HG03066 (cell line): Measurements from ENCODE around the gene SCUBE1.

Experiments
- ATAC-seq: cut with Tn5 transposase; IDR thresholded peaks from one replicate; pipeline ENCODE4 v1.9.1; 2021; ENCODE audit warnings: low read depth; ENCODE audit not compliant: unreplicated experiment

Gene SCUBE1

DNA sequence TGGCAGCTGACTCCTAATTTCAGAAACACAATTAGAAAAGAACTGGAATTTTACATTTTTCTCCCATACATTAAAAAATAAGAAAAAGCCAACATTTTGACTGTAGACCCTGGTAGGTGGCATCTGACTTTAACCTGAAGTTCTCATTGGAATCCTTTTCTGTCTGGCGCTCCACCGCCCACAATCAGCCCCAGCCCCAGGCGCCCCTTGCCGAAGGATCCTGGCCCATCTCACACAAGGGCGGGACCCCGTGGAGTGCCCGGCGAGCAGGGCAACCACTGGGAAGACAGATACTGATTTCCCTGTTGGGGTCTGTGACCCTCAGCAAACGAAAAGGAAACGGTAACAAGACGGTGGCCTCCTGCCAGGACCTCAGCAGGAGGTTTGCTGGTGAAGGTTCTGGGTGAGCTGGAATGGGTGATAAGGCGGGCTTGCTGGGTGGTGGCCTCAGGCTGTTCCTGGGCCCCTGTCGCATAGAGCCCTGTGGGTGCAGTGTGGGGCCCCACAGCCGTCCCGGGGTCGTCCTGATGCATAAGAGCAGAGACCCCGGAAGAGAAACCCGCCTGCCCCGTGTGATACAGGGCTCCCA lies 176.1 kb downstream of the SCUBE1 start:
- no peak for ATAC-seq

DNA sequence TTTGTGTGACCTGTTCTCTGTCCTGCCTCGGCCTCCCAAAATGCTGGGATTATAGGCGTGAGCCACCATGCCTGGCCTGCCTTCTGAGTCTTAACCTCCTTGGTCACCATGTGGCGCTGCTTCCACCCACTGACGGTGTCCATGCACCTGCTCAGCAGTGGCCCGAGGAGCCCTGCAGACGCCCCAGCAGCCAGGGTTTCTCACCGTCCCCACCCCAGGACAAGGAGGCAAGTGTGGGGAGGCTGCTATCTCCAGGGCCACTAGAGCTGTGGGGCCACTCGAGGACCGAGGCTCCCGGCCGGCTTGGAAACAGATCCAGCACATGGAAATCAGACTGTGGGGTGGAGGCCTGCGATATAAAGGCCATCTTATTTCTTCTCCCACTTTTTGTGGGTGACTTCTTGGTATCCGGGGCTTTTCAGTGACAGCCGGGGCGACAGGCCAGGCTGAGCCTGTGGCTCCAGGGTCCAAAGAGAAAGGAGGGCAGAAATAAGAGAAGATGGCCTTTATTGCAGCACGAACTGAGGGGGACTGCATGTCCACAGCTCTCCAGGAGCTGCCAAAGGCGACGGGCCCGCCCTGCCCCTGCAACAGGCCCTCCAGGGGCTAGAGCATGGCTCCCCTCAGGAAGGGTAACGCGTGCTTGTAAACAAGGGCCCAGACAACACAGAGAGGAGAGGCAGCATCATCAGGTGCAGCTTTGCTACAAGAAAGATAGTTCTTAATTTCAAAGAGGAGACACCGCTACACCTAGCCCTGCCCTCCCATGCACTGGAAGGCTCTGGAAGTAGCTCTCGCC lies 176.8 kb downstream of the SCUBE1 start:
- ATAC-seq, result no peak

DNA sequence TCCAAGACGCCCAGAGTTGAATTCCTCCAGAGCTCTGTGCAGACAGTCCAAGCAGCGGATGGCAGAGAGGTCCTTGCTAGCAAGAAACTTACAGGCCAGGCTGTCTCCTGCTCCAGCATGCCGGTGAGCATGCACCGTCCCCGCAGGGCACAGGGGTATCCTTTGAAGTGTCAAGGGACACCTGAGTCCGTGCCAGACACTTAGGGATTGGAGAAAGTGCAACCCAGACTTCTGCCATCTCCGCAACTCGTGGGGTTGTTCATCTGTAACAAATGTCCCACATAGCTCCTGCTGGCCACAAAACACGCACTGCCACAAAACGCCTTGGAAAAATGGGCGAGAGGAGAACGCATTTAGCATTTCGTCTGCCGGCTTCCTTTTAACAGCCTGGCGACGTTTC lies 178.5 kb downstream of the SCUBE1 start:
- no peak for ATAC-seq

DNA sequence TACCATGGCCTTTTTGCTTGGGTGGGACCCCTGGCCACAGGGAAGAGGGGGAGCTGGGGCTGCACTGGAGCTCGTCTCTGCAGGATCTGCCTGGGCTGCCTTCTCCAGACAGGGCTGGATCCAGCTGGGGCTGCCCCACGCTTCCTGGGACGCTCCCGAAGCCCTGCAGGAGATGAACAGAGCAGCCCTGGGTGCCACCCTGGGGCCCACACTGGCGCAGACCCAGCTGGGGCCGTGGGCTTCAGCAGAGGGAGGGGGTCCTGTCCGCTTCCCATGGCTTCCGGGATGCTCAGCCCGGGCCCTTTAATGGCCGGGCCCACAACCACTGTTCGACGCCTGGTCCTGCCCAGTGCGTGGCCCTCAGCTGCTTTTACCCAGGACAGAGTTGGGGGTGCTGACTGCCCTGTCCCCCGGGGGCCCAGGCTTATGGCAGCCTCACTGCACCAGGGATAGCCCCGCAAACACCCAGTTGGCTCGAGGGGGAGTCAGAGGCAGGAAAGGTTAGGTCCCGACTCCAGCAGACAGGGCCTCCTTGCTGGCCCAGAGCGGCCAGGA lies 179.9 kb downstream of the SCUBE1 start:
- no peak for ATAC-seq

DNA sequence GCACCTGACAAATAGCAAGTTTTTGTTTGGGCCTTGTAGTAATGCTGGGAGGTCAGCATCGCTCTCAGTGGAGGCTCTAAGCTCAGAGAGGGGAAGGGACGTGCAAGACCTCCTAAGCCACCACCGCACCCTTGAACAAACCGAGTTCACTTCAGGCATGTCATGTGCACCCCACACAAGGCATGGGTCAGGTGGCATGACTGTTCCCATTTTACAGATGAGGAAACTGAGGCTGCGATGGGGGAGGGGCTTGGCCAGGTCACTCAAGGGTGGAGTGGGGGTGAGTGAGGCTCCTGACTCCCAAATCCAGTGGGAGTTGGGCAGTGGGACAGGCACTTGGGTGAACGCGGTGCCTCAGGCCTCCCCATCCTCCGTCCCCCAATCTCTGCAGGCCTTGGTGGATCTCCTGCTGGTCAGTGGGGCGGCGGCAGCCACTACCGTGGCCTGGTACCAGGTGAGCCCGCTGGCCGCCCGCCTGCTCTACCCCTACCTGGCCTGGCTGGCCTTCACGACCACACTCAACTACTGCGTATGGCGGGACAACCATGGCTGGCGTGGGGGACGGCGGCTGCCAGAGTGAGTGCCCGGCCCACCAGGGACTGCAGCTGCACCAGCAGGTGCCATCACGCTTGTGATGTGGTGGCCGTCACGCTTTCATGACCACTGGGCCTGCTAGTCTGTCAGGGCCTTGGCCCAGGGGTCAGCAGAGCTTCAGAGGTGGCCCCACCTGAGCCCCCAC lies 180.6 kb downstream of the SCUBE1 start:
- ATAC-seq, result no peak

DNA sequence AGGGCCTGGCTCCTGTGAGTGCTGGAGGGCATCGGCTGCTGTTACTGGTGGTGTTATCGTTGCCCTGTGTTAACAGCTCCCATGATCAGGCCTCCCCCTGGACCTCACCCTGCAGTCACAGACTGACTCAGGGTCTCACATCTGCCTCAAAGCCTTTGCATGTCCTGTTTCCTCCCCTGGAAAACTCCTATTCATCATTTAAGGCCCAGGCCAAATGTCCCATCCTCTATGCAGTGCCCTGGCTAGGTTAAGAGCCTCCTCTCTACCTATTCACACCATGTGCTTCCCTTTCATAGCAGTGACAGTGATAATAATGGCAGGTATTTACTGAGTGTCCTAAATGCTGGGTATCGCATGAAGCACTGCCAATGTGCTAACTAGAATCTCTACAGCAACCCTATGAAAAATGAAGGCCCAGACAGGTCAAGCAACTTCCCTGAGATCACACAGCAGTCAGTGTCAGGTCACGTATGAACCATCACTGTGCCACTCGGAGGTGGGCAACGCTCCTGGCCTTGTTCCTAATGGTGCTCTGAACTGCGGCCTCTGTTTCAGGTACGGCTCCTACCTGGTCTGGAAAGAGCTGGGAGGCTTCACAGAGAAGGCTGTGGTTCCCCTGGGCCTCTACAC lies 182.6 kb downstream of the SCUBE1 start:
- ATAC-seq, result no peak

DNA sequence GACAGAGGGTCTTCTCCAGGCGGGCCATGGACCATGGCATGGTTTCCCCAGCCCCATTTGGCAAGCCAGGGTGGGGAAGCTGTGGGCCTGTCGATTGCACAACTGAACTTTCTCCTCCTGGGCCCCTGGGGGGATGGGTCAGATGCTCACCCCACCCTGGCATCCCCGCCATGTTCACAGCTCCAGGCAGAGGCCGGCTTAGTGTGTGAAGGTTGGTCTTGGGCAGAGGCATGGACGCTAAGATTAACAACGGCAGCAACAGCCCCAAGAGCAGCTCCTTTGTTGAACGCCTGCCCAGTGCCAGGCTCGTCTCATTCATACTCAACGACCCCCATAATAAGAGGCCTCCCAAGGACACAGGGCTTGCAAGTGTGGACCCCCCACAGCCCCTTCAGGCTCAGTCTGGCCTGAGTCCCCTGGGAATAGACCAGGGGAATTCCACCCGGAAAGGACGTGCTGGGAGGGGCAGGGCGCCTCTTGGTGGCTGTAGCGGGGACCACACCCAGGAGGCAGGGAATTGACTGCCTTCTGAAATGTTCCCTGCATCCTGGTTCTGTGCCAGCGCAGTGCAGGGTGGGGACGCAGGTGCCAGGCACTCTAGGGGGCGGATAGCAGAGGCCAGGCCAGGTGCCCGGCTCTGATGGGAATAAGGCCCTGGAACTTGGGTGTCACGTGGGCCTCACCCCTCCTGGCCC lies 183.5 kb downstream of the SCUBE1 start:
- ATAC-seq, result no peak

DNA sequence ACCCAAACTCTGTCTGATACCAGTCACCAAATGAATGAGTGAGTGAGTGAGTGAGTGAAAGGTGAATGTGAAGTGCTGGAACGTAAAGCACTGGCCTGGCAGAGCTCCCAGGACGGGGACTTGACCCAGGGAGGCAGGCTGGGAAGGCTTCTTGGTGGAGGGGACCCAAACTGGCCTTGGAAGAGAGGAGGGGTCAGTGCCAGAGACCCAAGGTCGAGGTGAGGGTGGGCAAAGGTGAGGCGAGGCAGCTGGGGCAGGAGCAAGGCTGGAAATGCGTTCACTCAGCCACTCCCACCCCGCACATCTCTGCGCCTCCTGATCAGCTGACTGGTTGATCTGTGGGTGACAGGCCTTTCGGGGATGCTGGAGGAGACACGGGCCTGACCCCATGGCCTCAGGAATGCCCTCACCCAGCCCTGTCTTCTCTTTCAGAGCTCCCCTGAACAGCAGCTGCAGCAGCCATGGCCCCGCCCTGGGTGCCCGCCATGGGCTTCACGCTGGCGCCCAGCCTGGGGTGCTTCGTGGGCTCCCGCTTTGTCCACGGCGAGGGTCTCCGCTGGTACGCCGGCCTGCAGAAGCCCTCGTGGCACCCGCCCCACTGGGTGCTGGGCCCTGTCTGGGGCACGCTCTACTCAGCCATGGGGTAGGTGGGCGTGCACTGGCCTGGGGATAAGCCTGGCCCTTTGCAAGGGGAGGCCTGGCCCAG lies 184.2 kb downstream of the SCUBE1 start:
- ATAC-seq, result no peak

DNA sequence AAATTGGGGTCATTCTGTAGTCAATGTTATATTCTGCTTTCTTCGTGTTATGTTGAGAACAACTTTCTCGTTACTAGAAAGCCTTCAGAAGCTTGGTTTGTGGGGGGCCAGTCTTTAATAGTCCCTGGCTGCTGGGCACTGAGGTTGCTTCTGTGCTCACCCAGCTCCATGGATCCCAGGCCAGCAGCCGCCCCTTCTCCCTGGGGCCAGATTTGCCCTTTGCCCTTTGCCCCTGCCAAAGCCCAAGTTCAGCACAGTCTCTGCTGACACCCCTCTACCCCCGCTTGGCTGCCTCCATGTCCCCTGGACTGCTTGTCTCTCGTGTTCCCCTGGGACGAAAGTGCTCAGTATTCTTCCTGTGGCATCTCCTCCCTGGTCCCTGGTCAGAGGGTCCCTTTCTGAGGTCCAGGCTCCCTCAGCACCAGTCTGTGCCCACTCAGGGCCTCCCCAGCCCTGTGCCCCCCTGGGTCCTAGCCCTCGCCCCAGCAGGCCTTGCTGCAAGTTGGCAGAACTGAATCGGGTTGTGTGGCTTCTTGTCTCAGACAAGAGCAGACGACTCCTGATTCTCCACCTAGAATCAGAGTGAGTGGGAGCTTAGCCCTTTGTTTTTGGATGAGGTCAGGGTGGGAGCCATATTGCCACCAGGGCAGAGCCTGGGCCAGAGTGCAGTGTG lies 185.2 kb downstream of the SCUBE1 start:
- ATAC-seq, result no peak

DNA sequence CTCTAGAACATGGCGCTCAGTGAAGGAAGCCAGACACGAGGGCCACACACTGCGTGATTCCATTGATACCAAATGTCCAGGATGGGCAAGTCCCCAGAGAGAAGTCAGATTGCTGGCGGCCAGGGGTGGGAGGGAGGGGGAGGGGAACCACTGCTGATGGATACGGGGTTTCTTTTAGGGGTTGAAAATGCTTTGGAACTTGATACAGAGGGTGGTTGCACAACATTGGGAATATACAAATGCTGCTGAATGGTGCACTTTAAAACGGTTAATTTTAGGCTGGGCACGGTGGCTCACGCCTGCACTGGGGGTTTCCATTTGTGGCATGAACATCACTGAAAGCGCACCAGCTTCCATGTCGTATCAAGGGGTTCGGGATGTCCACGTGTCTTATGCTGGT lies 186.8 kb downstream of the SCUBE1 start:
- no peak for ATAC-seq

DNA sequence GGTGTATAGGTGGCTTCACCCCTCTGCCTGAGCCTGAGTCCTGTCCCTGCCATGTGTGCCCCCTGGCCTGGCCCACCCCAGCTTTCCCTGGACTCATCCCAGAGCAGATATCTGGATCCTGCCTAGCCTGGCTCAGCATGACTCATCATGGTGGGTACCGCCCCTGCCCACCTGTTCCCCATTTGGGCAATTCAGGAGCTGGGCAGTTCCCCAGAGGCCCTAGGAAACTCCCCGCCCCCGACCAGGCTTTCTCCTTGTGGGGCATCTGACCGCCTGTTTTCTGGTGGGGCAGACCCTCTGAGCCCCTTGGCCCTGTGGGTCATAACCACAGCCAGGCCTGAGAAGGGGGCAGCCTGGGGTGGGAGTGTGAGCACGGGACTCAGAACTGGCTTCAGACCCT lies 187.4 kb downstream of the SCUBE1 start:
- ATAC-seq, result no peak

DNA sequence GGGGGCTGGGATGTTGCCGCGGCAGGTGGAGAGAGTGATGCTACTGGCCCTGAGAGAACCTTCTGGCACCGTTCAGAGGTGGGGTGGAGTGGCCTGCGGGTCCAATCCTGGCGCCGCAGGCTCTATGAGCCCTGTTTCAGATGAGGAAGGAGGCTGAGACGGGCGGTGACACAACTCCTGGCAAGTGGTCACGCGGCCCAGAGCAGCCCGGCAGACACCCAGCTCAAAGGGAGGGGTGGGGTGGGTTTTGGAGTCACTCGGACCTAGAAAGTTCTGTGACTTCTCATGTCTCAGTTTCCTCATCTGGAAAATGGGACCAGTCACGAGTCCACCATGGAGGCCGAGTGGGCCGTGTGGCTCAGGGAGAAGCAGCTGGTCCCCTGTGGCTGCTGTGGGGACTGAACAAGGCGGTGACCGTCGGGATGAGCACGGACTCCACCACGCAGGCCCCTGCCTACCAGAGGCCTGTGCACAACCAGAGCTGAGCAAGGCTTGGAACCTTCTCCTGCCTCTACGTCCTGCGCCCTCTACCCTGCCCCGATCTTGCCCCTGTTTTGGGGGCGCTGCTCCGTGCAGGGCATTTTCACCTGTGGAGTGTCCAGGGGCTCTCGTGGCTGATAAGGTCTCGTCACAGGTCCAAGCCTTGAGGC lies 188.2 kb downstream of the SCUBE1 start:
- ATAC-seq, result no peak

DNA sequence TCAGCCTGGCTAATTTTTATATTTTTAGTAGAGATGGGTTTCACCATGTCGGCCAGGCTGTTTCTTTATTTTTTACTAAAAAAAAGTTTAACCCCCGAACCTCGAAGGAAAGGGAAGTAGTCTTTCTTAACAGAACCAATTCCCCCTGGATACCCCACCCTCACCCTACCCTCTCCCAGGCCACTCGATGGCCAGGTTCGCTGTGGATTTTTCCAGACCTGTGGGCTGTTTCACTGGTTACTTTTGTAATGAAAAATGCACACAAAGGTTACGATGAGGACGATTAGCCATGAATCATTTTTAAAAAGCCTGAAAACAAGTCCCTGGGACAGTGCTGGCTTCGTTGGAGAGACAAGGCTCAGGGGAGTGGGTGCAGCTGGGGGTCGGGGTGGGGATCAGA lies 189.3 kb downstream of the SCUBE1 start:
- ATAC-seq, result no peak

DNA sequence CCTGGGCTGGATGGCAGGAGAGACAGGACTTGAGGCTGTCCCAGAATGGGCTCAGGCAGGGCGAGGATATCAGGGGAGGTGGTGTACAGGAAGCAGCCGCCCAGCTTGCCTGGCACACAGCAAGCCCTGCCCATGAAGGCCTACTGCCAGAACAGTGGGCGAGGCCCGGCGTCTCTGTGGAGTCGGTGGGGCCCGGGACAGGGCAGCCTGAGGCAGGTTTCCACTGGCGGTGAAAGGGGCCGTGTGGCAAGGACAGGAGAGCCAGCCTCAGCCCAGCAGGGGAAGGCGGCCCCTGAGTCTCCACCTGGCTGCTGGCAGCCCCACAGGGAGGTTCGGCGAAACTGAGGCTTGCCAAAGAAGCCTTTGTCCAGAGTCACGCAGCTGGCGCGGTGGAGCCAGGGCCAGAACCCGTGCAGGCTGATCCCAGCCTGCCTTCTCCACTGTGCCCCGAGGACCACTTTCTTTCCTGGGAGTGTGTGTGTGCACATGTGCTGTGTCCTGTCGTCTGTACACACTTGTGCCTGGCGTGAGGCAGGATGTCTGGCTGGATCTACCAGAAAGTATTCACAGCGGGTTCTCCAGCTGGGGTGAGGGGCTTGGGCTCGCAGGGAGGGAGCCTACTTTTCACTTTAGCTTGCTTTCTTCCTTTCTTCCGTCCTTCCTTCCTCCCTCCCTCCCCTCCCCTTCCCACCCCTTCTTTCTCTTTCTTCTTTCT lies 190.7 kb downstream of the SCUBE1 start:
- no peak for ATAC-seq

DNA sequence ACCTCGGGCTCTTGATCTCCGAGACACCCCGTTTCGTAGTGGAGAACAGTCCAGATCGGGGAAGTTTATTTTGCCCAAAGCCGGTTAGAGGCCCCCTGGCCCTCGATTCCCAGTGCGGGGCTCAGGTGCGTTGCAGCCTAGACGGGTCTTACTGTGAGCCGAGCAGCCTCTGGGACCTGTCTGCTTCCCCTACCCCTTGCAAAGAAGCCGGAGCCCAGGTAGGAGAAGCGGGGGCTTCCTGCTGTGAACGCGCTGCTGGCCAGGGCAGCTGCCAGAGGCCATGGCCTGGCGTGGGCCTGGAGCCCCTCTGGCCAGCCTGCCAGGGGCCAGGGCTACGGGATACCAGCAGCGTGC lies 191.2 kb downstream of the SCUBE1 start:
- no peak for ATAC-seq

DNA sequence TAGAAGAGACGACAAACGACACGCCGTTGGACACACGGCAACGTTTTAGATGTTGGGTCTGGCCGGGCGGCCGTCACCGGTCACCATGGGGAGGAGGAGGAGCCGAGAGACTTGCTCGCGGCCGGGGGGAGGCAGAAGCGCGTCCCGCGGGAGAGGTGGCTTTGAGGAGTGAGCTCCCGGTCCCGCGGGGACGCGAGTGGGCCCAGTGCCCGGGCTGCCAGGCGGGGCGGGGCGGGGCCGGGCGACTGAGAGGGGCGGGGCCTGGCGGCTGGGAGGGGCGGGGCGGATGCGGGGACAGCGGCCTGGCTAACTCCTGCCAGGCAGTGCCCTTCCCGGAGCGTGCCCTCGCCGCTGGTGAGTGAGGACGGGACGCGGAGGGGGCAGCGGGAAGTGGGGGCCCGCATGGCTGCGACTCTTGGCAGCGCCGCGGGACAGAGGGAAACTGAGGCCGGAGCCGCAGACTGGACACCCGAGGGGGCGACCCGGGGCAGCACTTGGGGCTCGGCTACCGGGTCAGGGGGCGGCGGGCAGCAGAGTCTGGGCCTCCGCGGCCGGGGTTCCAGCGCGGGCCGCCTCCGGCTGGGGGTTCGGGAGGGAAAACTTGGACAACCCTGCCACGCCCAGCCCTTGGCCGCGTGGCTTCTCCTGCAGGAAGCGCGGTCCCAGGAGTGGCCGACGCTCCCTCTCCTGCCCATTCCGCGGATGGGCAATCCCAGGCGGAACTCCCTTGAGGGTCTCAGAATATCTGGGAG lies 191.7 kb downstream of the SCUBE1 start, which contains the start of gene TSPO:
TSPO (plus strand) TSS at position 309 of the 752 bp plus-strand sequence. CDS start 7,680 bp downstream, outside the sequence.
- ATAC-seq, result no peak

DNA sequence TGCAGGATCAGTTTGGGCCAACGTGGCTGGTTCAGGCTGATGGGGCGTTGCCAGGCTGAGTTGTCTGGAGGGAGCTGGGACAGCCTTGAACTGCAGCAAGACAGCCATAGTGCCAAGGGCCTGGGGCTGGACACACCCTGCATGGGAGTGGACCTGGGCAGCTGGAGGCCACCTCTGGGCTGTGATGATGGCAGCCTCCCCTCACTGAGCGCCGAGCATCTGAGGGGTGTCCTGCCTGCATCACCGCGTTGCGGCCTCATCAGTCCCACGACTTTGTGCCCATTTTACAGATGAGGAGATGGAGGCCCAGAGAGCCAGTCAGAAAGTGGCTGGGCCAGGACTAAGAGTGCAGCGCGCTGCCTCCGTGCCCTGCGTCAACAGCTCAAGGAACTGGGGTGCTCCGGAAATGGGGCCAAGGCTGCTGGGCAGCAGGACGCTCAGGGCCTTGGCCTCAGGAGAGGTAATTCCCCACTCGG lies 192.4 kb downstream of the SCUBE1 start:
- ATAC-seq, result no peak
